Anterior cingulate cortex (tissue), 58 donors: Measurements from ENCODE around the gene NPHP4.
A peak's percentile ranks its signal among the peaks of the same experiment; 100 is the strongest.

Source experiments
- DNase-seq, 58 donors: peaks; one replicate each; lab custom pipeline; 2025; lab: John Stamatoyannopoulos, UW

NPHP4 gene

DNA sequence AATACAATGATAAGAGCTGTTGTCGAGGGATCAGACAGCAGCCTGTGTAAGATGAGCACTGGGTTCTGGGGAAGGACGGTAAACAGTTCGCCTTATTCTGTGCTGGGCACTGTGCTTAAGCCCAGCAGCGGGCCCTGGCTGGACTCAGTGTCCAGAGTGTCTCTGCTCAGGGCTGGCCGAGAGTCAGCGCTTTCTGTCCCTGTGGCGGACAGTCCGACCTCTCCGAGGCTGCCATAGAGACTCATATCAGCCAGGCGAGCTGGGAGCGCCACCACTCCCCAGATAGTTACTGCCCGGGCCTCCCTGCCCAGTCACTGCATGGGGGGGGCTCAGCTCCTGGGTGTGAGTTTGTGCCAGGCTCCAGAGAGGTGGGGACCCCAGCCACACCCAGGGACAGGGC lies 14.7 kb upstream of the NPHP4 start:
- no peak for DNase-seq

DNA sequence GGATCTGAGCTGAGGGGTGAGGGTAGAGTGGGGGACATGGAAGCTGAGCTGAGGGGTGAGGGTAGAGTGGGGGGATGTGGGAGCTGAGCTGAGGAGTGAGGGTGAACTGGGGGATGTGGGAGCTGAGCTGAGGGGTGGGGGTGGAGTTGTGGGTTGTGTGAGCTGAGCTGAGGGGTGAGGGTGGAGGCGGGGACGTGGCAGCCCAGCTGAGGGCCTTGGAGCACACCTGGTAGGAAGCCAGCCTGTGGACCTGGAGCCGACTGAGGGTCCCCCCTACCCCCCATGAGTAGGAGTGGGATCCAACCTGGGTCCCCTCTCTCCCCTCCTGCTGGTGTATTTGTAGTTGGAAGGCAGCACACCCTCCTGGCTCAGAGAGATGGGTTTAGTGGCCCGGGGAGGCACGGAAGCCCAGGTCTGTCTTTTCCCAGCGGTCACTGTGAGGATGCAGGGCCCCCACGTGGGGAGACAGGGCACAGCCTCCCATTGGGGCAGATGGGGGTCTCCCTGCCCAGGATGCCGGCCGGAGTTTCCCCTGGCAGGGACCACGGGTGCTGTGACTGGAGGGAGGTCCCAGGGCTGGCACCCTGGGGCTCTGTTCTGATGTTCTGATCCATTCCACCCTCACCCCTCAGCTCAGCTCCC lies 13.2 kb upstream of the NPHP4 start:
- no peak for DNase-seq

DNA sequence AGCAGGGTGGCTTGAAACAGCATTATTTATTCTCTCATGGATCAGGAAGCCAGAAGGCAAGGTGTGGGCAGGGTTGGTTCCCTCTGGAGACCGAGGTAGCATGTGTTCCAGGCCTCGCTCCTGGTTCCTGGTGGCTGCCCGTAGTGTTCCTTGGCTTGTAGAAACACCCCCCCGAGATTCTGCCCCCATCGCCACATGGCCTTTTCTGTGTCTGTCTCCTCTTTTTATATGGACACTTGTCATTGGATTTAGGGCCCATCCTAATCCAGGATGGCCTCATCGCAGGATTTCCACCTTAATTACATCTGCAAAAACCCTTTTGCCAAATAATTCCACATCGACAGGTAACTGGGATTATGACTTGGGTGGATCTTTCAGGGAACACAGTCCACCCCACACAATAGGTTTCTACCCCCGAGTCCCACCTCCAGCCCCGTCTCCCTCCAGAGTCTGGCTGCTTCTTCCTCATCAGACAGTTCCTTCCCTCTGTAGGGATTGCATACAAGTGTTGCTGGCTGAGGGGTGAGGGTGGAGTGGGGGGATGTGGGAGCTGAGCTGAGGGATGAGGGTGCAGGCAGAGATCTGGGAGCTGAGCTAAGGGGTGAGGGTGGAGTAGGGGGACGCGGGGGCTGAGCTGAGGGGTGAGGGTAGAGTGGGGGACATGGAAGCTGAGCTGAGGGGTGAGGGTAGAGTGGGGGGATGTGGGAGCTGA lies 12.3 kb upstream of the NPHP4 start:
- no peak for DNase-seq

DNA sequence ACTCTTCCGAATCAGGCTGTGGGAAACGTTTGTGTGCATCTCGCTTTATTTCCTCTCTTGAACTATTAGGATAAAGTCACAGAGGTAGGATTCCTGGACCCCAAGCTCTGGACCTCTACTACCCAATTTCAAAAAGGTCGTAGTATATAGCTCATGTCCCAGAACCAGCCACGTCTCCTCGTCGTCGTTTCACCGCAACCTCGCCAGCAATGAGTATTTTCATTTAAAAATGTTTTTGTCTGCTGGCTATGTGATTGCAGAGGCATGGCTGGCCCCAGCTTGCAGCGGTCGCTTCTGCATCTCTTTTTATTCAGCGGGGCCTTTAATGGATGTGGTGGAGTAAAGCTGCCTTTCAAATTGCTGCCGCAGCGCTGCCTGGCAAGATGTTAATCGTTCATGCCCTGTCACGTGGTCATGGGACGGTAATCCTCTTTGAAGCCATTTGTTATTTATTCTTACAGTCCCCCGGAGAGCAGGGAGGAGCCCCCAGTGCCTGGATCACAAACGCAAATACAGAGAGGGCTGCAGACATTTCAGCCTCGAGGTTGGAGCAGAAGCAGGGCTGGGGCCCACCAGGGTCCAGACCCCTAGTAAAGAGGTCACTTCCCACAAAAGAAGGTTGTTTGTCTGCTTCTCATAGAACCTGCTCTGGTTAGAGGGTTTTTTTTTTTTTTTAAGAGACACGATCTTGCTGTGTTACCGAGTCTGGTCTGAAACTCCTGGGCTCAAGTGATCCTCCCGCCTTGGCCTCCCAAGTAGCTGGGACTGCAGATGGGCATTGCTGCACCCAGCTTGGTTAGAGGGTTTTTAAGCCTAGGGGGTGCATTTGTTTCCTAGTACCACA lies 11.6 kb upstream of the NPHP4 start:
- DNase-seq, result no peak

DNA sequence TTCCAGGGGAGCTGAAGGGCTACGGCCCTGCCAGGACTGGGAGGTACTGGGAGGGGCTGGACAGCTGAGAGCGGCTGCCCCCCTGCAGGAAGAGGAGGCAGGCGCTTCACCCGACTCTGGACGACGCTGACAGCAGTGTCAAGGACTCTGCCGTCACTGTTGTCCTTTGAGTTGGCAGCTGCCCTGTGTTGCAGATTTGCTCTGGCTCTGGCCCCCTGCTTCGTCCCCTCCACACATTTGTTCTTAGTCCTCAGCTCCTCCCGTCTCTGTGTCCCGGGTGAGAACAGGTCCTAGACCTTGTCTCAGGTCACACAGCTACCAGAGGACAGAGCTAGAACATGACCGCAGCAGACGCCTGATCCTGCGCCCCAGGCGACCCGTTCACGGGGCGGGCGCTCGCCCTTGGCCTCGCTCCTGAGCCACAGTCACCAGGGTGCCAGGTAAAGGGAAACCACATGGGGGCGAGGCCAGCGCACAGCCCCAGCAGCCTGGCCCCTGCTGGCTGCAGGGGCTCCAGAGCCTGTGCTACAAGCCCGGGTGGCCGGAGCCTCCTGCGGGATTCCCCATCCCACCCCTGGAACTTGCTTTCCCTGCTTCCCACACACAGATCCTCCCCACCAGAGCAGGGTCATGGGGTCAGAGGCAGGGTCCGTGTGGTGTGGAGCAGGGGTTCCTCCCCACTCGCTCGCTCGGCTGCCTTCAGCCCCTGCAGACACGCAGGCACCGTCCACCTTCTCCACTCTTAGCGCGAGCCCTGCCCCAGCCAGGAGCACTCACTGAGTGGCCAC lies 10.7 kb upstream of the NPHP4 start:
- no peak for DNase-seq

DNA sequence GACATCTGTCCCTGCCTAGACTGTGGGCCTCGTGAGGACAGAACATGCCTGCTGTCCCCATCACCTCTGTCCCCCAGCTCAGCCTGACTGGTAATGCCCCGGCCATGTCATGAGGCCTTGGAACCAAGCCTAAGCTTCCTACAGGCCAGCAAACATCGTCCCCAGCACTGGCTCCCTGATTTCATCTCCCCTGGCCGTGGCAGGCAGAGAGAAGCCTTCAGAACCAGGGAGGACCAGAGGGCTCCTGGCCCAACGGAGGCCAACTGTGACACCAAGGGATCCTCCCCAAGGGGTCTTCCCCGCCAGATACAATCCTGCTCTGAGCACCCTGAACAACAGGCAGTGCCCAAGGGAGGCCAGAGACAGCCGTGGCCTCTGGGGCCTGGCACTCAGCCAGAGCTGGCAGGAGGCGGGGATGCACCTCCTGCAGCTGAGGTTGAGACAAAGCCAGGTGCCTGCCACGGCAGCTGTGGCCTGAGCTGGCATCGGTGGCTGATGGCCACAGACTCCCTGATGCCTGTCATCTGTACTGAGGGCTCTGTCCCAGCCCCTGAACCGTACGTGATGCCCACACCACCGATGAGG lies 9.9 kb upstream of the NPHP4 start:
- DNase-seq, result peak in 1 of 58 donors; percentile 26

DNA sequence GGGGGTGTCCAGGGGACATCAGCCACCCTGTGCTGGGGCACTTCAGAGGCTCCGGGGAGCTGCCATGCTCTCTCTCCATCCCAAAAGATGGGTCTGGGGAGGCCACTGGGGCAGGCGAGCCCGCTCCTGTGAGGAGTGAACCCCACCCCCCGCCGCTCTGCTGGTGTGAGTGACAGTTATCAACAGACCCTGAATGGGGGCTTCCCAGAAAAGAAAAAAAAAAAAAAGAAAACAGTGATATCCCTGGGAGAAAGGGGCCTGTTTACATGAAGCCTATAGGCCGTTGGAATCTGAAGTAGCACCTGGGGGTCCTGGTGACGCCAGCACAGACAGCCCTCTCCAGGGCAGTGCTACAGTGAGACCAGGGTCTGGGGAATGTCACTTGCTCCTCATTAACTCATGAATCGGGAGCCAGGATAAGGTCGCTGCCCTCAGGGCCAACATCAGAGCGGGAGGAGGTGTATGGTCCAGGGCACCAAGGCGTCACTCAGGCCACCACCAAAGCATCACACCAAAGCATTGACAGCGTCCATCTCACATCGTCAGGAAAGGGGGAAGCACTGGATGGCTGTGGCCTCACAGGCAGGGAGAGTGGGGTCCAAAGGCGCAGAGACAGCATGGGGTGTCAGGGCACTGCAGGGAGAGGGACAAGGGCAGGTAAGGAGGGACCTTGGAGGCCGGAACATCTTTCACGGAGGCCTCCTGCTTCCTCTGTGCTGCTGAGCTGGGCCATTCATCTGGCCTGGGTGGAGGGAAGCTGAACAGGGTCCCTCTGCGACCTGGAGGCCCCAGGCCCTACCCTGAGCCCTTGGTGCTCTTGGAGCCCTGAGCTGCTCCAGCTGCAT lies 8.4 kb upstream of the NPHP4 start:
- DNase-seq, result no peak

DNA sequence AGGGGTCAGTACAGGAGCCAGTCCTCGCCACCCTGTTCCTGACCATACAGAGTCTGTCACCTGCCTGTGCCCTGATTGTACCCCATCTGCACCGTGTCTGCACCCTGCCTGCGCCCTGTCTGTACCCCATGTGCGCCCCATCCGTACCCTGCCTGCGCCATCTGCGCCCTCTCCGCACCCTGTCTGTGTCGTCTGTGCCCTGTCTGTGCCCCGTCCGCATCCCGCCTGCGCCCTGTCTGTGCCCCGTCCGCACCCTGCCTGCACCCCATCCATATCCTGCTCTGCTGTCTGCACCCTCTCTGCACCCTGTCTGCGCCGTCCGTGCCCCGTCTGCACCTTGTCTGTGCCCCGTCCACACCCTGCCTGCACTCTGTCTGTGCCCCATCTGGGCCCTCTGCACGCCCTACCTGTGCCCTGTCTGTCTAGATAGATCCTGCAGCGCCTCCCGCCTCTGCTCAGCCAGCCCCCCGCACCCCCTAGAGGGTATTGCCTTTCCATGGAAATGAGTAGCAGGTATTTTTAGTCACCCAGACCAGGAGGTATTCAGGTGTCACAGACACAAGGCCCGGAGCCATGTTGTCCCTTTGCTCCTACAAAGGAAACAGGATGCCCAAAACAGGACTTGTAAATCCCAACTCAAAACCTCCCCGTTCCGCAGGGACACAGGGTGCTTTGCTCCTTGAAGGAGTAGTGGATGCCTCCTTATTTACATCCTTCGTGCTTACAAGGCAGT lies 7.7 kb upstream of the NPHP4 start:
- no peak for DNase-seq

DNA sequence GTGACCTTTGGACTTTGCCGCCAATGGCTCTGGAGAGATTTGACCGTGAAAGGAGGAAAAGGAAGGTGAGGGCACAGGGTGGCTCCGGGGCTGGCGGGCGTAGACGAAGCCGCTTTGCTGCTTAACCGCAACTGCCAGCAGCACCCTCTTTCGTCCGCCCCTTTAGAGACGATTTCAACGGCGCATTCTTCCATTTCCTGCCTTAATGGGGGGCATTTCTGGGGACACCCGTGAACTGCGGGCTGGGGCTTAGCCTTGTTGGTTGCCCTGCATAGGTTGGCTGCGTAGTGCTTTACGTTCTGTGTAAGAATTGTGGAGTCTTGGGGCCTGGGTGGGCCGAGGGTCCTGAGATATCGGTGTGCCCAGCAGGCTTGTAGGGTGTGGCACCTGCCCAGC lies 6.7 kb upstream of the NPHP4 start:
- DNase-seq, result no peak

DNA sequence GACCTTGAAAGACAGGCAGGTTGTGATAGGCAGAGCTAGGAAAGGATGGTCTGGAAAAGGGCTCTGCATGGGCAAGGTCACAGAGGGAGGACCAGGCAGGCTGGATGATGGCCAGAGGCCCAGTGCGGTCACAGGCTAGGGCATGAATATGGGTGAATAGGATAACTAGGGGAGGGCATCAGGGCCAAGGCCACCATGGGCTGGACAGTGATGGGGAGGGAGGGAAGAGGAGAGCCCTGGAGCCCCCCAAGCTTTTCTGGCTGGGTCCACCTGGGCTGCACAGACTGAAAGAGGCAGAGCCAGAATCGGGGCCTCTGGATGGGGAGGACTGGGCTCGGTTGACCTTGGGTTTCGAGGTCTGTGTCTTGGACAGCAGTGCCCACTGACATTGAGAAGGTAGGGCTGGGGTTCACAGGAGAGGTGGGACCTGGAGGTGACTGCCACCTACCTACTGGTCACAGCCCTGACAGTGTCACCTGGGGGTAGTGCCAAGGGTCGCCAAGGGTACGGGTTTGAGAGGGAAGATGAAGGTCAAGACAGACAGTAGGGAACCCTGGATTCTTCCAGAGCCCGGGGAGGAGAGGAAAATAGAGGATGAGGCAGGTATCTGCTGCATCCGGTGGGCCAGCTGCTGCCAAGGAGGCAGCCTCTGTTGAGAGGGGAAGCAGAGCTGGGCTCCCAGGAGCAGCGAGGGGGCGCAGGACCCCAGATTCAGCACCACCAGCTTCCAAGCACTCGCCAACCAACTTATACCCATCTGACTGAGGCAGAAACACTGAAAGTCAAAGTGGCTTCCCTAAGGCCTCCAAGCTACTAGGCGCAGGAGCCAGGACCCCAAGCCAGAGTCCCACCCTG lies 6.1 kb upstream of the NPHP4 start:
- no peak for DNase-seq

DNA sequence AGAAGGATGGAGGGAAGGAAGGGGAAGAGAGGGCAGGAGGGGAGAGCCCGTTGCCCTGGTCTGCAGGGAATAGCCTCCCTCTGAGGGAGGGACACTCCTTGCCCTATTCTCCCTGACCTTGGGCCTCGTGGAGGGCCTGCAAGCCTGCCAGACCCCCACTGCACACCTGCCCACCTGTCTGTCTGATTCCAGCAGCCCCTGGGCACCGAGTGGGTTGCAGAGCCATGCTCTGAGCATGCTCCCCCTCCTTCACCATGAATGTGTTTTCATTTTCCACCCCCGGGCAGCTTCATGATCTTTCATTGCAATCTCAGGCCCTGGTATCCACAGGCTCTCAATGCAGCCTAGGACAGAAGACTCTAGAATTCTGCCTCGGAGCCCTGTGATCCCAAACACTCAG lies 5.1 kb upstream of the NPHP4 start:
- no peak for DNase-seq

DNA sequence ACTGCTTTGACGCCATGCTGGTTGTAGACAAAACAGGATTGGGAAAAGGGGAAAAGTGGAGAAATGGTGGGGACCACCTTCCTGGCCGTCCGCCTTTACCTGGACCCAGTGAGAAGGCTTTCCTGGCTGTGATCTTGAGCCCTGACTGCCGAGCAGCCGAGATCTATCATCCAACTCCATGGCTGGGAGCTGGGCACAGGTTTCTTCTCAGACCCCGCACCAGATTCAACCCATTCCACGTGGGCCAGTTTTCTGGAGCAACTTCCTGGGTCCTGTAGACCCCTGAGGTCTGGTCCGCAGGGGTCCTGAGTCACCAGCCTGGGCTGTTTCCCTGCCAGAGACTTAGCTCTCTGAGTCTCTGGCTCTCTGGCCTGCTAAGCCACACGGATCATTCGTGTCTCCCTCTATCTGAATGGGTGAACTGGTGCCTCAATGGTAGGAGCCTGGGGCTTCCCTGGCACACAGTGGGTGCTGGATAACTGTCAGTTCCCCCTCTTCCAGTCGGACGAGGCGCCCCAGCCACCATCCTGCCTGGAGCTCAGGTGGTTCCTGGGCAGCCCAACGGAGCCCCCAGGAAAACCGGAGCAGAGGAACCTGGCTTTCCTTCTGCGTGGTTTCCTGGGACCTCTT lies 4.5 kb upstream of the NPHP4 start:
- DNase-seq, result no peak

DNA sequence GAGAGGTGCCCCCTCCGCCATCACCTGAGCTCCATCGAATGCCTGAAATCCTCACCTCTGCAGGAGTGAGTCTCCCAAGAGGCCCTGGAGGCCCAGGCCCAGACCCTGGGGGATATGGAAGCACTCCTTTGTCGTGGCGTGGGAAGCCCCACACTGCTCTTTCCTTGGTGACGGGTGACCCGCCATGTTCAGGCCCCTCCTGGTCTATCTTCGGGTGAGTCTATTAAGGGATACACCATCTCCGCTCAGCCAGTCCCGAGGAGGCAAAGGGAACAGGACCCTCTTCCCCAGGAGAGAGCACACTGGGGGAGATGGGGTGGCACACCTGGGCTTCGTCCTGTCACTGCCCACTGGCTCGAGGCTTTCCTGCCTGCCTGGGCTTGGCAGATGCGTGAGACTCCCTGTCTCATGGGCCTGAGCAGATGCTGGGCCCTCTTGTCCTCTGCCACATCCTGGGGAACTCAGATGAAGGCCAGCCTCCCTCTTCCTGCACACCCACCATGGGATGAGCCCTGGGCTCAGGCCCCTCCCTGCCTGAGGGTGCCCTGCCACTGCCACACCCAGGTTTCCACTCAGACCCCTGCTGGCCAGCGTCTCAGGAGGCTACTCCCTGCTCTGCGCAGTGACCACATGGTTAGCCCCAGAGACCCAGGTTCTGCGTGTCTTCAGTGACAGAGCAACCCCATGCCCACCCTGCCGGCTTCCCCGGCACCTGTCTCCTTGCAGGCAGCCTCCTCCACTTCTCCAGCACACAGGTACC lies 3.8 kb upstream of the NPHP4 start:
- DNase-seq, result no peak

DNA sequence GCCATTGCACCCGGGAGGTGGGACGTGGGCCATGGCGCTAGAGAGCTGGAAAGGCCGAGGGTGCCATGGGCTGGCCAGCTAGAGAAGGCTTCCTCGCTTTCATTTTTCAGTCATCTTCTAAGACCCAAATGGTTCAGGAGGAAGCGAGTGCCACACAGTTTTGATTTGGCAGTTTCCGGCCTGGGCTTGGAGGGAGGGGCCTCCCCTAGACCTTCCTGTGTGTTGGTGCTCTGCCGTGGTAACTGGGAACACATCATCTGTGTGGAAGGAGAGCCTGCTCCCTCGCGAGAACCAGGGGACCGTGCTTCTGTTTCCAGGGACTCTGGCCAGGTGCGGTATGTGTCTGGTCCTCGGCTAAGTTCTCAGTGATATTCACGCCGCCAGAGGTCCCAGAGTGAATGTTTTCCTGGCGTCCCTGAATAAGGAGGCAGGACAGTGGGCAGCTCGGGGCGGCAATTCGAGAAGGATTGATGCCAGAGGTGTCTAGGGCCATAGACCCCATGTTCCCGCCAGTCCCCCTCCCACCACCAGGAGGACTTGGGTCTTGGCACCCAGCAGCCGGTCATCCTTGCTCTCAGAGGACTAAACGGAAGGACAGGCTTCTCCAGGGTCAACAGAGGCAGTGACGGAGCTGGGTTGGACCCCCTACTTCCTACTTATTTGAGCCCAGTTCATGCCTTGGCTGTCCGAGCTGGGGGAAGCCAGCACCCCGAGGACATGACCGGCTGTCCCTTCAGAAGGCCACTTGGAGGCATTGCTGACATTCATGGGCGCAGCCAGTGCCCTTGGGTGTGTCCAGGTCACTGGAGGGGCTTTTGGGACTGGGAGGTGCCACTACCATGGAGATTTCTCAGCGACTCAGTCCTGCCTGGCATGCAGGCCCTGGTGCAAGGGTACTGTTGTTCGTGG lies 2.7 kb upstream of the NPHP4 start:
- DNase-seq, result peak in 4 of 58 donors; percentile 25 to 69 (median 31)
